SK-N-SH (cell line): Measurements from ENCODE around the gene AKAP14. TPM values are rescaled to one million over a fixed set of nuclear protein-coding genes. Genes with fewer than 3 reads are reported as not detected.

Source experiments
- CTCF ChIA-PET: fragments of 300-600, 350-600 bp; formaldehyde crosslinking; extraction: SDS; loops from one replicate; lab custom pipeline; 2021; lab: Yijun Ruan, JAX
- POLR2A ChIA-PET: fragments of 350-600 bp; sonication (Branson Sonifier 250); formaldehyde crosslinking; extraction: SDS; loops from one replicate; lab custom pipeline; 2020; ENCODE audit warnings: antibody characterized with exemption, inconsistent platforms; lab: Yijun Ruan, JAX
- DNase-seq: peaks from one replicate; pipeline ENCODE4 v3.0.0; 2012
- H2AFZ ChIP-seq: fragments of 200-600 bp; sonication (generic); 2 replicates; pipeline ENCODE4 v1.8.1; 2016; ENCODE audit warnings: antibody characterized with exemption, mild to moderate bottlenecking, low read depth
- H3F3A ChIP-seq: fragments of 200-600 bp; sonication (generic); replicated peaks from 2 replicates; pipeline ENCODE3; 2016; ENCODE audit warnings: antibody characterized with exemption, mild to moderate bottlenecking; ENCODE audit not compliant: insufficient read depth
- H3K27ac ChIP-seq, 2 experiments: fragments of 200-500 bp in 1 of 2; fragments of 200-600 bp in 1 of 2; sonication (Bioruptor generic) in 1 of 2; sonication (generic), shearing (Covaris generic) in 1 of 2; 2 replicates each; pipeline versions ENCODE4 v1.5.1 to v1.6.1; 2014 to 2016; ENCODE audit warnings: low read depth in 2 of 2, inconsistent platforms in 1 of 2, low read length in 1 of 2, mild to moderate bottlenecking in 1 of 2, mixed read lengths in 1 of 2
- H3K27me3 ChIP-seq: fragments of 200-600 bp; sonication (generic), shearing (Covaris generic); 2 replicates; pipeline ENCODE4 v1.6.1; 2016; ENCODE audit warnings: mixed run types; ENCODE audit not compliant: insufficient read depth
- H3K36me3 ChIP-seq, 2 experiments: fragments of 200-500 bp in 1 of 2; fragments of 200-600 bp in 1 of 2; sonication (Bioruptor generic) in 1 of 2; sonication (generic) in 1 of 2; replicated peaks in 1 of 2; 2 replicates each; pipeline versions ENCODE3 to v1.5.1; 2014 to 2016; ENCODE audit warnings: low read length in 1 of 2, mild to moderate bottlenecking in 1 of 2; ENCODE audit not compliant: insufficient read depth in 2 of 2, control insufficient read depth in 1 of 2
- H3K4me1 ChIP-seq, 2 experiments: fragments of 200-500 bp in 1 of 2; fragments of 200-600 bp in 1 of 2; sonication (Bioruptor generic) in 1 of 2; sonication (generic), shearing (Covaris generic) in 1 of 2; 2 replicates each; pipeline versions ENCODE4 v1.5.1 to v1.6.1; 2014 to 2016; ENCODE audit warnings: low read depth in 1 of 2, low read length in 1 of 2, mixed run types in 1 of 2; ENCODE audit not compliant: insufficient read depth in 2 of 2, control insufficient read depth in 1 of 2
- H3K4me2 ChIP-seq: fragments of 200-600 bp; sonication (generic), shearing (Covaris generic); 2 replicates; pipeline ENCODE4 v1.6.1; 2017; ENCODE audit warnings: mixed run types
- H3K4me3 ChIP-seq, 2 experiments: fragments of 200-500 bp in 1 of 2; fragments of 200-600 bp in 1 of 2; sonication (Bioruptor generic) in 1 of 2; sonication (generic), shearing (Covaris generic) in 1 of 2; 2 replicates each; pipeline versions ENCODE4 v1.5.1 to v1.8.1; 2014 to 2016; ENCODE audit warnings: low read depth in 2 of 2, inconsistent platforms in 1 of 2, low read length in 1 of 2, mild to moderate bottlenecking in 1 of 2, mixed read lengths in 1 of 2, moderate library complexity in 1 of 2
- H3K79me2 ChIP-seq: fragments of 200-600 bp; sonication (generic); 2 replicates; pipeline ENCODE4 v1.8.1; 2017; ENCODE audit warnings: mild to moderate bottlenecking; ENCODE audit not compliant: insufficient read depth
- H3K9ac ChIP-seq: fragments of 200-600 bp; sonication (generic); 2 replicates; pipeline ENCODE4 v1.6.1; 2017; ENCODE audit warnings: mixed run types
- H3K9me2 ChIP-seq: fragments of 200-600 bp; sonication (generic); 2 replicates; pipeline ENCODE4 v1.6.1; 2017; ENCODE audit warnings: mixed run types
- H3K9me3 ChIP-seq: fragments of 200-600 bp; sonication (generic); 2 replicates; pipeline ENCODE4 v1.6.1; 2017; ENCODE audit warnings: mixed run types, mild to moderate bottlenecking, moderate library complexity
- H4K20me1 ChIP-seq: fragments of 200-600 bp; sonication (generic); 2 replicates; pipeline ENCODE4 v1.6.1; 2017; ENCODE audit warnings: mild to moderate bottlenecking, mixed run types; ENCODE audit not compliant: insufficient read depth
- CHD2 ChIP-seq: fragments of 150-350 bp; IDR thresholded peaks from 2 replicates; pipeline ENCODE4 v1.6.1; 2018; ENCODE audit warnings: low read length; ENCODE audit not compliant: partially characterized antibody
- CTCF ChIP-seq: fragments of 200-600 bp; sonication (generic); IDR thresholded peaks from 2 replicates; pipeline ENCODE4 v1.6.1; 2017; ENCODE audit warnings: antibody characterized with exemption, mild to moderate bottlenecking, moderate library complexity
- ELF1 ChIP-seq: IDR thresholded peaks from 2 replicates; pipeline ENCODE4 v1.4.0; 2012
- EP300 ChIP-seq, 2 experiments: IDR thresholded peaks; 2 replicates each; pipeline versions ENCODE4 v1.4.0 to v1.6.1; 2012; ENCODE audit warnings: borderline replicate concordance in 1 of 2, low read depth in 1 of 2, low read length in 1 of 2
- EZH2phosphoT487 ChIP-seq: fragments of 200-600 bp; sonication (generic); IDR thresholded peaks from 2 replicates; pipeline ENCODE4 v1.6.1; 2017; ENCODE audit warnings: low read depth, mixed run types, mild to moderate bottlenecking, antibody characterized with exemption, moderate library complexity, borderline replicate concordance
- FOXM1 ChIP-seq: IDR thresholded peaks from 2 replicates; pipeline ENCODE4 v1.4.0; 2012; ENCODE audit warnings: low read depth, mild to moderate bottlenecking
- GATA2 ChIP-seq: sonication (generic); formaldehyde crosslinking; IDR thresholded peaks from 2 replicates; pipeline ENCODE4 v1.5.0; 2020; ENCODE audit warnings: mild to moderate bottlenecking, missing genetic modification reagents
- IRF3 ChIP-seq: fragments of 150-350 bp; IDR thresholded peaks from 2 replicates; pipeline ENCODE4 v1.6.1; 2016; ENCODE audit warnings: mild to moderate bottlenecking, low read depth, low read length
- MEF2A ChIP-seq: IDR thresholded peaks from 2 replicates; pipeline ENCODE4 v1.4.0; 2012; ENCODE audit warnings: low read depth, borderline replicate concordance
- MXI1 ChIP-seq: IDR thresholded peaks from 2 replicates; pipeline ENCODE4 v1.6.1; 2012; ENCODE audit warnings: mild to moderate bottlenecking, low read depth, low read length, improper control_type of control experiment
- NFIC ChIP-seq: IDR thresholded peaks from 2 replicates; pipeline ENCODE4 v1.4.0; 2012; ENCODE audit warnings: borderline replicate concordance
- NRF1 ChIP-seq: IDR thresholded peaks from 2 replicates; pipeline ENCODE4 v1.6.1; 2012; ENCODE audit warnings: low read depth, mild to moderate bottlenecking, low read length
- PBX3 ChIP-seq: IDR thresholded peaks from 2 replicates; pipeline ENCODE4; 2012
- RAD21 ChIP-seq: IDR thresholded peaks from 2 replicates; pipeline ENCODE4 v1.6.1; 2012; ENCODE audit warnings: mild to moderate bottlenecking, low read length
- RCOR1 ChIP-seq: fragments of 150-350 bp; IDR thresholded peaks from 2 replicates; pipeline ENCODE4 v1.6.1; 2017; ENCODE audit warnings: antibody characterized with exemption, low read length
- RFX5 ChIP-seq: IDR thresholded peaks from 2 replicates; pipeline ENCODE4 v1.6.1; 2012; ENCODE audit warnings: mild to moderate bottlenecking, improper control_type of control experiment, low read length
- TEAD4 ChIP-seq: IDR thresholded peaks from 2 replicates; pipeline ENCODE4 v1.4.0; 2012; ENCODE audit warnings: mild to moderate bottlenecking, borderline replicate concordance; ENCODE audit not compliant: insufficient read depth
- USF1 ChIP-seq: IDR thresholded peaks from 2 replicates; pipeline ENCODE4 v1.4.0; 2012; ENCODE audit warnings: low read depth, borderline replicate concordance
- ZBTB33 ChIP-seq: IDR thresholded peaks from 2 replicates; pipeline ENCODE4 v1.4.0; 2012; ENCODE audit warnings: low read depth, borderline replicate concordance
- WGBS: methylation state at CpG from one replicate; pipeline ENCODE4 v1.1.6; 2017; ENCODE audit warnings: low lambda C conversion rate; 5-methylcytosine and 5-hydroxymethylcytosine counted together
- polyA plus RNA-seq, 3 experiments: library from polyadenylated mRNA; depleted of rRNA; stranded (reverse); fragments of >200 nt; gene quantifications; 2 replicates each; pipeline ENCODE4 v1.2.3, GENCODE V29; 2012

AKAP14 gene
- polyA plus RNA-seq, 1 of the 3 experiments (the other 2 are of a cell fraction): 0.23 TPM

- Histone ChIP-seq H3K9me2 (no peaks in the 10 kb centered on the region), H3K79me2 (peaks cover 51% of the 10 kb centered on the region), H2AFZ (no peak overlapping the region), H3K4me3 (peak overlapping the region; percentile 59 to 69), H3K27ac (peak overlapping the region; percentile 72 to 87), H3K9ac (peak overlapping the region; percentile 91), H3K27me3 (peaks cover 13% of the 10 kb centered on the region; the same call in 1 of the 2 replicates), H3F3A (peaks cover 4% of the 10 kb centered on the region), H3K4me2 (peak overlapping the region; percentile 73), H3K9me3 (no peaks in the 10 kb centered on the region), H3K4me1 (no peaks in the 10 kb centered on the region; a peak in 1 of 4 replicates), H4K20me1 (no peaks in the 10 kb centered on the region), H3K36me3 (peaks cover 1 to 5% of the 10 kb centered on the region in 2 experiments)
- ChIA-PET CTCF (interaction anchor here (0.6 to 1.2 kb wide), 2 partner anchors 17 to 141 kb away, joined by 3 to 5 read pairs; no protein-coding TSS in a partner anchor), POLR2A (interaction anchor here (2.1 to 2.7 kb wide), 2 partner anchors 18 to 80 kb away, joined by 10 to 15 read pairs; partner anchors contain the start of genes RPL39 and UPF3B)
- peak; percentile 19 for DNase-seq
- 41% methylated on average over 25 of the region's 26 CpGs for WGBS
- TF ChIP-seq MEF2A (no peak), TEAD4 (no peak), EZH2phosphoT487 (no peak), RCOR1 (no peak), NFIC (no peak)
Observed at GRCh38 chrX:119871245-119871598, 24.5 kb upstream of the AKAP14 start.

GRCh38 chrX:119871599-119872395 lies 23.9 kb upstream of the AKAP14 start, which contains the start of the genes NDUFA1 and RNF113A:
TSS of gene NDUFA1 (plus strand) at chrX:119871832. CDS start at chrX:119871912, 80 bp downstream.
TSS of gene RNF113A (minus strand) at chrX:119871733. CDS start at chrX:119871613, 120 bp downstream.
- WGBS: 23% methylated on average over 43 of the region's 62 CpGs
- H3K27me3 ChIP-seq: peaks cover 13% of the 10 kb centered on the region; the same call in 1 of the 2 replicates
- no peaks in the 10 kb centered on the region; a peak in 1 of 4 replicates for H3K4me1 ChIP-seq
- H3K36me3 ChIP-seq: peaks cover 3 to 9% of the 10 kb centered on the region in 2 experiments
- H3K4me2 ChIP-seq: peak within 1 kb of the TSS; percentile 73
- ChIA-PET CTCF (no interaction called here), POLR2A (interaction anchor here (2.1 to 2.7 kb wide), 2 partner anchors 19 to 81 kb away, joined by 10 to 15 read pairs; partner anchors contain the start of genes RPL39 and UPF3B)
- H3F3A ChIP-seq: peaks cover 4% of the 10 kb centered on the region
- no peaks in the 10 kb centered on the region for H3K9me3 ChIP-seq
- H3K9me2 ChIP-seq: no peaks in the 10 kb centered on the region
- H3K79me2 ChIP-seq: peaks cover 51% of the 10 kb centered on the region
- peak within 1 kb of the TSS; percentile 91 for H3K9ac ChIP-seq
- peak within 1 kb of the TSS; percentile 63; the same call in 1 of the 2 replicates for H2AFZ ChIP-seq
- H4K20me1 ChIP-seq: no peaks in the 10 kb centered on the region
- peak within 1 kb of the TSS; percentile 84 to 87 for H3K27ac ChIP-seq
- DNase-seq: peak; percentile 77
- peak within 1 kb of the TSS; percentile 59 to 69 for H3K4me3 ChIP-seq
- TF ChIP-seq NRF1 (no peak), ZBTB33 (peak; percentile 62; the same call in 1 of the 2 replicates), PBX3 (peak; percentile 32; the same call in 1 of the 2 replicates), CTCF (no peak), RFX5 (no peak), GATA2 (no peak), USF1 (0 out of 2 replicates have a peak, but pooled peaks have one; percentile 4), NFIC (no peak), FOXM1 (no peak), MXI1 (peak; percentile 88), RAD21 (no peak), EP300 (IDR thresholded peaks at IDR 0.05; ENCODE audit: borderline replicate concordance in 1 of 2, low read depth in 1 of 2, low read length in 1 of 2) (no peak), ELF1 (peak; percentile 77), CHD2 (peak; percentile 68), IRF3 (no peak)
